COLO668 (cell line): Measurements from ENCODE around the gene LEKR1.
"Not testable (repeated sequence)": the region's sequence is repeated elsewhere in the genome, so short reads cannot be mapped to it uniquely, and the experiment has no call there.

Source experiments
- DNase-seq: peaks from one replicate; lab custom pipeline; 2025; ENCODE audit not compliant: unreplicated experiment; lab: John Stamatoyannopoulos, UW

Gene LEKR1

GRCh38 chr3:156803952-156804741, 22.0 kb upstream of the LEKR1 start:
- DNase-seq, result no peak

- no peak for DNase-seq
These were observed 19.5 kb upstream of the LEKR1 start for GRCh38 chr3:156806698-156807097.

- DNase-seq, result no peak
These were observed 18.1 kb upstream of the LEKR1 start for GRCh38 chr3:156808025-156808424.

DNA sequence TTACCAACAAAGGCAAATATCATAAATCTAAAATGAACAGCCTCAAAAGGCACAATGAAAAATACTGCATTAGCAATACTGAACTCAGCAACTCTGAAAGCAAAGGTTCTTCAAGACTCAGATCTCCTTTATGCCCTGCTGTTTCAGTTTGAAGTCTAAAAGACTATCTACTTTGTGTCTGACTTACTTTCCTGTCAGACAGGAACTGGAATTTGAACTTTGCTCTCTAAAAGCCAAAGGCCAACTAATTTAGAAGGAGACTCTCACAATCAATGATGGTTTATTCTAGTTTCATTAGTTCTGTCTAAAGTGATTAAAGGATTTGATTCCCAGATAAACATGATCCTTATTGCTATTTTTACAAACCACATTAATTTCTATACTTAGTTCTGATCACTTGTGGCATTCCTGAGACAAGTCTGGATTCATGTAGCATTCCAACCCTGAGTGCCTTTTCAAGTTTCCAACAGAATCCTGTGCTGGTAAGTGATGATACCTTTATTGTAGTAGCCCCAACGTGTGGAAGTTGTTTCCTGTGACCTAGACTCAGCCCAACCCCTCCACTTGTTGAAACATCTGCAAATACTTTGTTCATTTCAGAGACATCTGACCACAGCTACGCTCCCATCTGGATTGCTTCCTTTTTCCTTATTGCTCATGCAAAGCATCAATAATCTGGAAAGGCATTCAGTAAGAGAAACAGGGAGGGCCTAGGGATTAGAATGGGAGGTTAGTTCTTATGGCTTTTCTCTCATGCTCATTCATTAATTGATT, 14.9 kb upstream of the LEKR1 start:
- no peak for DNase-seq

DNA sequence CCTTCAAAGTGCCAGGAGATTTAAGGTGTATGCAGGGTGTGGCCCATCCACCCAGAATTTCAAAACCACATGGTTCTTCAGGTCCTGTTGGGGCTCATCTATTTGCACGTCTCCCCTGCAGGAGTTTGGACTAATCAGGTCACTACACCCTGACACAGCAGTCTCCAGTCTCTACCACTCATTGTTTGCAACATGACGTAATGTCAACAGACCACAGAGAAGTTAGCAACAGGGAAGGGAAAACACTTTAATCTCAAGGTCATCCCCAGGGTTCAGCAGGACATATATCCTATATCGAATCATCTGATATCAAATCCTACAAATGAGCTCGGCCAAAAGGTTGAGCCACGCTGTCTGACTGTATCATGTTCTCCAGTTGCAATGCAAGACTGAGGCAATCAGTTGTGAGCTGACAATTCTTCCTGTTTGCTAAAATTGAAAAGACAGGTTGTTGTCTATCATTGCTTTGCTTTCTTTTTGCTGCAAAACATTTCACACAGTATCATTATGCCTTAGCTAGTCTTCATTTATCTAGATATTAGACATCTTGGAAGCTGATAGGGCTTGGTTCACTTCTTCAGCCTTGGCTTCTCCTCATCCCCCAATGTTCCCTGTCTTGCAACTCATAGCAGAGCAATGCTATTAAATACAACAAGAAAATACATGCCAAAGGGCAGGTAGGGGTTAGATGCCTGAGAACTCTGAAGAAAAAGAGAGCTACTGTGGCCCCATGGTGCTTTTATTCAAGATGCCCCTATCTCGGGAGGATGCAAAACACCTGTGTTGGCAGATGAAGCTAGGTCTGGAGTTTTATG, 13.4 kb upstream of the LEKR1 start:
- DNase-seq, result peak; percentile 49

DNA sequence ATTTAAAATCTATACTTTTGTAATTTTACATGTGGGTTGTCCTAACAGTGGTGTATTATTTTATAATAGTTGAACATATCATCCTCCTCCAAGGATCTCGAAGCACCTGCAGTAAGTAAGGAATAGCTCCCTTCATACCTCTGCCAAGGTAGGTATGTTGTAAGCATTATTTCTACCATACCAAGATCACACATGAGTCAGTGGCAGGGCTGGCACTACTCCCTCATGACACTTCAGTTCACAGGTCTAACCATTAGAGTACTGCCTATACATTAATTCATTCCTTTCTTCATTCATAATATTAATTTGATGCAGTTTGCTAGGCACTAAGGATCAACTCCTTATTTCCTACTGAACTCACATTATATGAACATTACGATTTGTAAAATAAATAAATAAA, 11.9 kb upstream of the LEKR1 start:
- no peak for DNase-seq

- peak; percentile 48 for DNase-seq
These were observed 9.9 kb upstream of the LEKR1 start for GRCh38 chr3:156816091-156816793.

GRCh38 chr3:156816794-156817645, 9.1 kb upstream of the LEKR1 start:
- peak; percentile 91 for DNase-seq

- DNase-seq, result no peak
These were observed 8.4 kb upstream of the LEKR1 start for GRCh38 chr3:156817646-156818272.

DNA sequence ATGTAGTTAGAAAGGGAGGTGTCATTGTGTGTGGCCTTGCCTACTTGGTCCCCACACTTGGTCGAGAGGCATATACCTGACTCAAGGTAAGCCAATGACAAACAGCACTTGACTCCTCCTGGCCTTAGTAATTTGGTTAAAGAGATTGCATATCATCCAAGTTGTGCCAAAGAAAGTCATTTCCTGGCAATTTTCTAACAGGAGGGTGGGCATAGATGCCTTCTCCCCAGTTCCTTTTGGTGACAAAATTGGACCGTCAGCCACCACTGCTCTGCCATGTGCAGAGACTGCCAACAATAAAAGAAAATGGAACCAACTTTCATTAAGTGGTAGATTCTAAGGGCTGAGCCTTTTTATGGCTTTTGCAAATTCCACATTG, 7.9 kb upstream of the LEKR1 start:
- no peak for DNase-seq

GRCh38 chr3:156818890-156819289, 7.3 kb upstream of the LEKR1 start:
- no peak for DNase-seq

DNA sequence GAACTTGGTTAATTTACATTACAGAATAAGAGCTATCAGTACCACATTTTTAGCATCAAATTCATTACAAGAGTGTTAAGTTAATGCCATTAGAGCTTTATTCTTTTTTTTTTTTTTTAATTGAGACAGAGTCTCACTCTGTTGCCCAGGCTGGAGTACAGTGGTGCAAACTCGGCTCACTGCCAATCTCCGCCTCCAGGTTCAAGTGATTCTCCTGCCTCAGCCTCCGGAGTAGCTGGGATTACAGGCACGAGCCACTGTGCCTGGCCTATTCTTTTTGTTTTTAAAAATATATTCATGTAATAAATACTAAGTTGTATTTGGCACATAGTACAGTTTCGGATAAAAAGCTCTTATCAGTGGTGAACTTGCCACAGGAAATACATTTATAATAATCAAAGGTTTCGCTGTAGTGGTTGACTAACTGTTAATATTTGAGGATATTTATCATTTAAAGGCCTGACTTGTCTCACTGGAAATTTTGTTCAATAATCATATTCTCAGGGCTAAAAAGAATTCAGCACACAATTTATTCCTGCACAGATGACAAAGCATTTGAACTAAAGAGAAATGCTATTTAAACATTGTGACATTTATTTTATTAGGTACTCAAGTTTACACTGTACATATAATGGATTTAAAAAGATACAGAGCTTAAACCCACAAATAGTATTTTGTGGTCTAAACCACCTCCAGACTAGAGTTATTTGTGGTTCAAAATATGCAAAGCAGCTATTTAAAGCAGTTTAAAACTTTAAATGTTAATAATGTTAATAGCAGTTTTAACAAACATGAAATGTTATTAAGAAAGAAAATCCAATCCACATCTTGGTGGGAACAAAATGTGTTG, 6.1 kb upstream of the LEKR1 start:
- no peak for DNase-seq

DNA sequence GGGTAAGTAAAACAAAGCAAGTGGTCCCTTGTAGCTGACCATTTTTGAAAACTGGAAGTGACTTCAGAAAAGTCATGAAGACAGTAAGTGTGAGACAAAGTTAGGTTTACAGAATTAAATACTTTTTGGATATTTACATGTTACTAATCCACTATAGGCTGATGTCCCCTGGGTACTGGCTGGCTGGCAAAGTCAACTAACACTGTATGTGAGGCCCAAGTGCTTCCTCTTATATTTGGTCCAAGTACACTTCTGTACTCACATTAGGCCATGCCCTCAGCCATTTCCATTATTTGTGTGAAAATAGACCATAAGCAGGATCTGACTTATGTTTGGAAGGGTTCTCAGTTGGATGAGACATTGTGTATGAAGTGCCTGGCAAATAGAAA, 5.5 kb upstream of the LEKR1 start:
- no peak for DNase-seq

GRCh38 chr3:156822626-156823260, 3.4 kb upstream of the LEKR1 start:
- DNase-seq, result not testable (repeated sequence)

GRCh38 chr3:156825795-156826143, 384 bp upstream of the LEKR1 start:
- DNase-seq, result no peak

GRCh38 chr3:156826896-156827882, 1.0 kb downstream of the LEKR1 start:
- DNase-seq, result no peak

DNA sequence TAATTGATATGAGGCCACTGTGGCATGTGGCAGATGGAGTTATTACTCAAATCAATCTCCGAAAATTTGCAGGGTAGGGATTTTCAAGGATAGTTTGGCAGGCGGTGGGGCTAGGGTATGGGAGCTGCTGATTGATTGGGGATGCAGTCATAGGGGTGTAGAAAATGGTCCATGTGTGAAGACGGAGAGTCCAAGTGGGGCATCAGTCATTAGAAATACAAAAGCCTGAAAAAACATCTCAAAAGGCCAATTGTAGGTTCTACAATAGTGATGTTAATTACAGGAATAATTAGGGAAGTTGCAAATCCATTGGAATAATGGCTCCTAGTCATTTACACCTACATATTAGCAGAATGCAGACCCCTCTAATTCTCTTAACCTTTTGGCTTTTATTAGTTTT, 4.9 kb downstream of the LEKR1 start:
- no peak for DNase-seq
